GM13976 (cell line): ENCODE measurements around the gene BROX.
A peak's percentile ranks its signal among the peaks of the same experiment; 100 is the strongest.
"Not testable (repeated sequence)": the region's sequence is repeated elsewhere in the genome, so short reads cannot be mapped to it uniquely, and the experiment has no call there.

Experiments
- DNase-seq: peaks from one replicate; pipeline ENCODE4 v3.0.0; 2012; ENCODE audit warnings: low spot score
- CTCF ChIP-seq: IDR thresholded peaks from 2 replicates; pipeline ENCODE4 v1.5.1; 2012; ENCODE audit warnings: borderline replicate concordance, mild to moderate bottlenecking; ENCODE audit not compliant: insufficient read depth; ENCODE audit errors: extremely low read depth, missing control alignments, control extremely low read depth
- in situ Hi-C: fragments of 300-500 bp; cut with MboI; formaldehyde crosslinking; loops from one replicate; pipeline ENCODE4 v1.12.0; 2022; ENCODE audit warnings: low sequenced_read_pairs, mixed read lengths, inconsistent platforms; ENCODE audit not compliant: unreplicated experiment

The BROX gene

DNA sequence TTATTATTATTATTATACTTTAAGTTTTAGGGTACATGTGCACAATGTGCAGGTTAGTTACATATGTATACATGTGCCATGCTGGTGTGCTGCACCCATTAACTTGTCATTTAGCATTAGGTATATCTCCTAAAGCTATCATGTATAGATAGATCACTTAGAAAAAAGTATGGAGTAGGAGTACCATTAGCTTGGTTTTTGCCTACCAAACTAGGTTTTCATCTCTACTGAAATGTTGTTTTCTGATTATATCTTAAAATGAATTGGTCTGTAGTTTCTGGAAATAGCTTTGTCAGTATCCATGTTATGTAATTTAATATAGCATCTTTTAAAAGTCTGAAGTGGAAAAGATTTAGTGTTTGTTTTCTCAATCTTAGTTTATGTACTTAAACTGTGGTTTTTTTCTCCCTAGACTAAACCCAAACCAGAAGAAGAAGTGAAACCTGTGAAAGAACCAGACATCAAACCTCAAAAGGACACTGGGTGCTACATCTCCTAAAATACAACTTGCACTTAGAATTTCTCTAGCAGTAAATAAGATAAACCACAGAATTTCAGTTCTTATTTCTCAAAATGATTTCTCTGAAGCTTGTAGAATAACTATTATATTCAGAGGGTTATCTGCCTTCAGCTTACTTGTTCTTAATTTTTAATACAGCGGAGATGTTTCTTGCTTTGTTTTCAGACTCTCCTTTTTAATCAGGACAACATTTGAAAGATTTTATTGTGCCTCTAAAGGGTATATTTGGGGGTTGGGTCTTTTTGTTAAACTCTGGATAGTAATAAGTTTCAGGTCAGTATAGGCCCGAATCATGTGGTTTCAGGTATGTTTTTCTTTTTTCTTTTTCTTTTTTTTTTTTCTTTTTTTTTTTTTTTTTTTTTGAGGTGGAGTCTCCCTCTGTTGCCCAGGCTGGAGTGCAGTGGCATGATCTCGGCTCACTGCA, 20.1 kb downstream of the BROX start:
- in situ Hi-C loops, result no loop called here
- no peak for TF ChIP-seq CTCF
- DNase-seq, result peak; percentile 61

DNA sequence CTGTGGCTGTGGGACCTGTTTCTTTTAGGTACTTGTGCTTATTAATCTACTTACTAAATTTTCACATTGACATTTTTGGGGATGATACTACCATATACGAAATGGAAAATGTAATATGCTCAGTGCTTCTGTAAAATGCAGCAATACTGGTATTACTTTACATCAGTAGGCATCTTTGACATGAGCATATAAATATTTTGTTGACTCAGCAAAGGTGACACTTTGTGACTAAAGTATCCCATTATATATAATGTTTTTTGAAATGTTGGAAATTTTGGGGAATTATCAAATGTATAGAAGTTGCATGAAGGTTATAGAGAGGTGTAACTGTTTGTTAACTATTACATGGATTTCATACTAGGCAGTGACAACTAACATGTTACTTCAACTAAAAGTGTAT, 22.4 kb downstream of the BROX start:
- no peak for DNase-seq
- in situ Hi-C loops, result no loop called here
- TF ChIP-seq CTCF, result no peak

GRCh38 chr1:222736470-222736869, 24.1 kb downstream of the BROX start:
- no peak for DNase-seq
- no peak for TF ChIP-seq CTCF
- in situ Hi-C loops, result no loop called here

DNA sequence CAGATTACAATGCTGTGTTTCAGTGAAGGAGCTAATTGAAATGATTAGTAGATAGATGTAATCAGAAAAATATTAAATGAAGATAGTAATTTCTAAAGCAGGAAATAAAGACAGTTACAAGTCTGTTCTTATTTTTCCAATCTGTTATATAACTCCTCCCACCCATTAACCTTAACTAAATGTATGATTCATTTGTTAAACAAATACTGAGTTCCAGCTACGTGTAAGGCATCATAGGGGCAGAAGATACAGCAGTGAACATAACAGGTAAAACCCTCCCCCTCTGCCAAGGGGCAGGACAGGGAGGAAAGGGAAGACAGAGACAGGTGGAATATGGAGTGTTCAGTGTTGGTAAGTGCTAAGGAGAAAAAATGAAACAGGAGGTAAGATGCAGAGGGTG, 24.6 kb downstream of the BROX start, which contains the start of gene FAM177B:
FAM177B (plus strand) TSS at position 231 of the 400 bp plus-strand sequence. CDS start 9,344 bp downstream, outside the sequence.
- in situ Hi-C loops, result no loop called here
- TF ChIP-seq CTCF, result no peak
- no peak for DNase-seq

DNA sequence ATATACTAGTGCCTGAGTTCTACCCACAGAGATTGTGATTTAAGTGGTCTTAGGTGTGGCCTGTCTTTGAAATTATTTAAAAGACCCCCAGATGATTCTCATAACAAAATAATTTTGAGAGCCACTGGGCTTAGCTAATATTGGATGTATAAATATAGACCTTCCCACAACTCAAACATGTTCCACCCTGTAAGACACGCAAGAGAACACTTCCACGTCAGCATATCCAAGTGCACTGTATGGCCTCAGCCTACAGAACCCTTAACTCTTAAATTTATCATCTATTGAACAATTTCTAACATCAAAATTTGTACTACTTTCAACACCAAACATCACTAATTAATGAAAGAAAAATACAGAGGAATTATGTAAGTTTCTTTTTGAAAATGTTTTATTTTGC, 27.1 kb downstream of the BROX start:
- TF ChIP-seq CTCF, result no peak
- in situ Hi-C loops, result no loop called here
- DNase-seq, result no peak

DNA sequence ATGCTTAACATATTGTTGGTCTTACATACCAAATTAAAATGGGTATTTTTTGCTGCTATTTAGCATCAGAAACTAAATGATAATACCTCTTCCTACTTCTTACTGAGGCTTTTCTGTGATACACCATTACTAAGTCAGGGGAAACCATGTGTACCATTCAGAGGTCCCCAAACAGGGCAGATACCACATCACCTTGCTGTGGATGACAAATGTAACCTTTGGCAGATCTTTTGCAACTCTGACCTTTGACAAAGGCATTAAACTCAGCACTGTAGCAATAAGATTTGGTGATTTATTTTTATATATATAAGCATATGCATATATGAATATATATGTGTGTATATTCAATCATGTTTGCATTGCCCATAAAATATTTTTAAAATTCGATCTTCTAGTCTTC, 27.6 kb downstream of the BROX start:
- no peak for DNase-seq
- in situ Hi-C loops, result no loop called here
- TF ChIP-seq CTCF, result no peak

- DNase-seq, in situ Hi-C loops: not testable (repeated sequence)
Measured at GRCh38 chr1:222741630-222742457, 29.5 kb downstream of the BROX start.
